HepG2 (cell line): ENCODE data around the gene PRM2. TPM values are rescaled to one million over a fixed set of nuclear protein-coding genes. Genes with fewer than 3 reads are reported as not detected.

Source experiments
- CBX1 ChIP-seq: IDR thresholded peaks from one replicate; pipeline ENCODE4 v1.6.1; 2016; ENCODE audit warnings: antibody characterized with exemption, low read depth
- GATAD2A ChIP-seq: IDR thresholded peaks from 2 replicates; pipeline ENCODE4 v1.6.1; 2016
- KDM3A ChIP-seq: IDR thresholded peaks from 2 replicates; pipeline ENCODE4 v1.6.1; 2018; ENCODE audit warnings: low read depth, missing compliant biosample characterization
- KMT2B ChIP-seq: IDR thresholded peaks from 2 replicates; pipeline ENCODE4 v1.6.1; 2016; ENCODE audit warnings: missing genetic modification reagents, missing compliant biosample characterization
- MXD4 ChIP-seq: IDR thresholded peaks from 2 replicates; pipeline ENCODE4 v1.6.1; 2016; ENCODE audit warnings: mild to moderate bottlenecking, missing biosample characterization, missing genetic modification reagents
- NBN ChIP-seq: fragments of 450-650 bp; conservative IDR thresholded peaks from 2 replicates; pipeline ENCODE4 v1.6.1; 2017
- SMAD1 ChIP-seq: sonication (generic); formaldehyde crosslinking; IDR thresholded peaks from 2 replicates; pipeline ENCODE4 v1.4.0; 2020; ENCODE audit warnings: missing genetic modification reagents, low read depth, mild to moderate bottlenecking, borderline replicate concordance
- TCF7 ChIP-seq: sonication (generic); IDR thresholded peaks from 2 replicates; pipeline ENCODE4 v1.6.1; 2016; ENCODE audit warnings: antibody characterized with exemption, low read depth
- ZBTB20 ChIP-seq: sonication (generic); formaldehyde crosslinking; IDR thresholded peaks from 2 replicates; pipeline ENCODE4 v1.8.1; 2023; ENCODE audit warnings: missing genetic modification reagents, low read depth, mild to moderate bottlenecking, borderline replicate concordance
- ZNF296 ChIP-seq: sonication (generic); formaldehyde crosslinking; conservative IDR thresholded peaks from 2 replicates; pipeline ENCODE4 v1.5.0; 2020; ENCODE audit warnings: mild to moderate bottlenecking, missing genetic modification reagents
- ZNF343 ChIP-seq: sonication (generic); formaldehyde crosslinking; IDR thresholded peaks from 2 replicates; pipeline ENCODE4 v1.4.0; 2020; ENCODE audit warnings: mild to moderate bottlenecking, missing genetic modification reagents
- ZNF572 ChIP-seq: sonication (generic); formaldehyde crosslinking; IDR thresholded peaks from 2 replicates; pipeline ENCODE4 v1.5.1; 2020; ENCODE audit warnings: mild to moderate bottlenecking, missing genetic modification reagents
- ZNF691 ChIP-seq: sonication (generic); formaldehyde crosslinking; IDR thresholded peaks from 2 replicates; pipeline ENCODE4 v1.4.0; 2020; ENCODE audit warnings: missing genetic modification reagents, low read depth, mild to moderate bottlenecking, borderline replicate concordance
- ZNF713 ChIP-seq: sonication (generic); formaldehyde crosslinking; IDR thresholded peaks from 2 replicates; pipeline ENCODE4 v1.4.0; 2020; ENCODE audit warnings: mild to moderate bottlenecking, missing genetic modification reagents
- ZNF776 ChIP-seq: sonication (generic); formaldehyde crosslinking; IDR thresholded peaks from 2 replicates; pipeline ENCODE4 v1.4.0; 2020; ENCODE audit warnings: mild to moderate bottlenecking, missing genetic modification reagents
- polyA plus RNA-seq, 8 experiments: library from polyadenylated mRNA; depleted of rRNA in 3 of 8; stranded (reverse) in 7 of 8; unstranded in 1 of 8; fragments of >200 nt; fragmentation: Illumina TruSeq in 4 of 8; extraction: Trizol in 4 of 8; gene quantifications; 2 replicates each; pipeline versions ENCODE4 v1.2.1 to v1.2.3, GENCODE V29; 2011 to 2016; ENCODE audit warnings: low read depth in 4 of 8, missing spikeins in 1 of 8, mixed read lengths in 1 of 8; ENCODE audit not compliant: insufficient read depth in 1 of 8
- total RNA-seq, 5 experiments: library from RNA; depleted of rRNA; stranded (reverse); fragments of >200 nt; fragmentation: Illumina TruSeq; extraction: Trizol; gene quantifications; 2 replicates each; pipeline ENCODE4 v1.2.3, GENCODE V29; 2016; ENCODE audit warnings: low read depth in 1 of 5
- TF ChIP-seq, protein P1 (sequence below): sonication (generic); formaldehyde crosslinking; IDR thresholded peaks from 2 replicates; pipeline ENCODE4 v1.5.1; 2020; ENCODE audit warnings: mild to moderate bottlenecking, missing genetic modification reagents, moderate library complexity
- TF ChIP-seq, protein P2 (sequence below): sonication (generic); formaldehyde crosslinking; IDR thresholded peaks from 2 replicates; pipeline ENCODE4 v1.4.0; 2020; ENCODE audit warnings: mild to moderate bottlenecking, missing genetic modification reagents
- TF ChIP-seq, protein P3 (sequence below): sonication (generic); formaldehyde crosslinking; IDR thresholded peaks from 2 replicates; pipeline ENCODE4 v1.5.1; 2020; ENCODE audit warnings: missing genetic modification reagents, mild to moderate bottlenecking, borderline replicate concordance

Gene PRM2
- total and polyA plus RNA-seq, 2 of the 13 experiments (the other 11 are each of a cell fraction or from before 2014, with no cell fraction given), result 0.54 TPM; not detected in 1

- TF ChIP-seq TCF7 (no peak), SMAD1 (CRISPR knock-in tag) (0 out of 2 replicates have a peak, but pooled peaks have one; percentile 57), ZNF343 (CRISPR knock-in tag) (0 out of 2 replicates have a peak, but pooled peaks have one; percentile 25), CBX1 (peak; percentile 45), ZNF776 (CRISPR knock-in tag) (0 out of 2 replicates have a peak, but pooled peaks have one; percentile 59), KDM3A (CRISPR knock-in tag) (0 out of 2 replicates have a peak, but pooled peaks have one; percentile 10), ZNF572 (CRISPR knock-in tag) (peak; percentile 97; the same call in 1 of the 2 replicates), ZNF713 (CRISPR knock-in tag) (0 out of 2 replicates have a peak, but pooled peaks have one; percentile 38), KMT2B (CRISPR knock-in tag) (peak; percentile 33; the same call in 1 of the 2 replicates), ZNF691 (CRISPR knock-in tag) (peak; percentile 64; the same call in 1 of the 2 replicates), MXD4 (0 out of 2 replicates have a peak, but pooled peaks have one; percentile 28), ZNF296 (peak; percentile 58; the same call in 1 of the 2 replicates), ZBTB20 (CRISPR knock-in tag) (peak; percentile 10; the same call in 1 of the 2 replicates), NBN (no peak), GATAD2A (peak; percentile 78)
- TF ChIP-seq, protein P1, sequence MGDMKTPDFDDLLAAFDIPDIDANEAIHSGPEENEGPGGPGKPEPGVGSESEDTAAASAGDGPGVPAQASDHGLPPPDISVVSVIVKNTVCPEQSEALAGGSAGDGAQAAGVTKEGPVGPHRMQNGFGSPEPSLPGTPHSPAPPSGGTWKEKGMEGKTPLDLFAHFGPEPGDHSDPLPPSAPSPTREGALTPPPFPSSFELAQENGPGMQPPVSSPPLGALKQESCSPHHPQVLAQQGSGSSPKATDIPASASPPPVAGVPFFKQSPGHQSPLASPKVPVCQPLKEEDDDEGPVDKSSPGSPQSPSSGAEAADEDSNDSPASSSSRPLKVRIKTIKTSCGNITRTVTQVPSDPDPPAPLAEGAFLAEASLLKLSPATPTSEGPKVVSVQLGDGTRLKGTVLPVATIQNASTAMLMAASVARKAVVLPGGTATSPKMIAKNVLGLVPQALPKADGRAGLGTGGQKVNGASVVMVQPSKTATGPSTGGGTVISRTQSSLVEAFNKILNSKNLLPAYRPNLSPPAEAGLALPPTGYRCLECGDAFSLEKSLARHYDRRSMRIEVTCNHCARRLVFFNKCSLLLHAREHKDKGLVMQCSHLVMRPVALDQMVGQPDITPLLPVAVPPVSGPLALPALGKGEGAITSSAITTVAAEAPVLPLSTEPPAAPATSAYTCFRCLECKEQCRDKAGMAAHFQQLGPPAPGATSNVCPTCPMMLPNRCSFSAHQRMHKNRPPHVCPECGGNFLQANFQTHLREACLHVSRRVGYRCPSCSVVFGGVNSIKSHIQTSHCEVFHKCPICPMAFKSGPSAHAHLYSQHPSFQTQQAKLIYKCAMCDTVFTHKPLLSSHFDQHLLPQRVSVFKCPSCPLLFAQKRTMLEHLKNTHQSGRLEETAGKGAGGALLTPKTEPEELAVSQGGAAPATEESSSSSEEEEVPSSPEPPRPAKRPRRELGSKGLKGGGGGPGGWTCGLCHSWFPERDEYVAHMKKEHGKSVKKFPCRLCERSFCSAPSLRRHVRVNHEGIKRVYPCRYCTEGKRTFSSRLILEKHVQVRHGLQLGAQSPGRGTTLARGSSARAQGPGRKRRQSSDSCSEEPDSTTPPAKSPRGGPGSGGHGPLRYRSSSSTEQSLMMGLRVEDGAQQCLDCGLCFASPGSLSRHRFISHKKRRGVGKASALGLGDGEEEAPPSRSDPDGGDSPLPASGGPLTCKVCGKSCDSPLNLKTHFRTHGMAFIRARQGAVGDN (CRISPR knock-in tag), result peak; percentile 95
- TF ChIP-seq, protein P2, sequence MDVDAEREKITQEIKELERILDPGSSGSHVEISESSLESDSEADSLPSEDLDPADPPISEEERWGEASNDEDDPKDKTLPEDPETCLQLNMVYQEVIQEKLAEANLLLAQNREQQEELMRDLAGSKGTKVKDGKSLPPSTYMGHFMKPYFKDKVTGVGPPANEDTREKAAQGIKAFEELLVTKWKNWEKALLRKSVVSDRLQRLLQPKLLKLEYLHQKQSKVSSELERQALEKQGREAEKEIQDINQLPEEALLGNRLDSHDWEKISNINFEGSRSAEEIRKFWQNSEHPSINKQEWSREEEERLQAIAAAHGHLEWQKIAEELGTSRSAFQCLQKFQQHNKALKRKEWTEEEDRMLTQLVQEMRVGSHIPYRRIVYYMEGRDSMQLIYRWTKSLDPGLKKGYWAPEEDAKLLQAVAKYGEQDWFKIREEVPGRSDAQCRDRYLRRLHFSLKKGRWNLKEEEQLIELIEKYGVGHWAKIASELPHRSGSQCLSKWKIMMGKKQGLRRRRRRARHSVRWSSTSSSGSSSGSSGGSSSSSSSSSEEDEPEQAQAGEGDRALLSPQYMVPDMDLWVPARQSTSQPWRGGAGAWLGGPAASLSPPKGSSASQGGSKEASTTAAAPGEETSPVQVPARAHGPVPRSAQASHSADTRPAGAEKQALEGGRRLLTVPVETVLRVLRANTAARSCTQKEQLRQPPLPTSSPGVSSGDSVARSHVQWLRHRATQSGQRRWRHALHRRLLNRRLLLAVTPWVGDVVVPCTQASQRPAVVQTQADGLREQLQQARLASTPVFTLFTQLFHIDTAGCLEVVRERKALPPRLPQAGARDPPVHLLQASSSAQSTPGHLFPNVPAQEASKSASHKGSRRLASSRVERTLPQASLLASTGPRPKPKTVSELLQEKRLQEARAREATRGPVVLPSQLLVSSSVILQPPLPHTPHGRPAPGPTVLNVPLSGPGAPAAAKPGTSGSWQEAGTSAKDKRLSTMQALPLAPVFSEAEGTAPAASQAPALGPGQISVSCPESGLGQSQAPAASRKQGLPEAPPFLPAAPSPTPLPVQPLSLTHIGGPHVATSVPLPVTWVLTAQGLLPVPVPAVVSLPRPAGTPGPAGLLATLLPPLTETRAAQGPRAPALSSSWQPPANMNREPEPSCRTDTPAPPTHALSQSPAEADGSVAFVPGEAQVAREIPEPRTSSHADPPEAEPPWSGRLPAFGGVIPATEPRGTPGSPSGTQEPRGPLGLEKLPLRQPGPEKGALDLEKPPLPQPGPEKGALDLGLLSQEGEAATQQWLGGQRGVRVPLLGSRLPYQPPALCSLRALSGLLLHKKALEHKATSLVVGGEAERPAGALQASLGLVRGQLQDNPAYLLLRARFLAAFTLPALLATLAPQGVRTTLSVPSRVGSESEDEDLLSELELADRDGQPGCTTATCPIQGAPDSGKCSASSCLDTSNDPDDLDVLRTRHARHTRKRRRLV, result peak; percentile 68; the same call in 1 of the 2 replicates
- TF ChIP-seq, protein P3, sequence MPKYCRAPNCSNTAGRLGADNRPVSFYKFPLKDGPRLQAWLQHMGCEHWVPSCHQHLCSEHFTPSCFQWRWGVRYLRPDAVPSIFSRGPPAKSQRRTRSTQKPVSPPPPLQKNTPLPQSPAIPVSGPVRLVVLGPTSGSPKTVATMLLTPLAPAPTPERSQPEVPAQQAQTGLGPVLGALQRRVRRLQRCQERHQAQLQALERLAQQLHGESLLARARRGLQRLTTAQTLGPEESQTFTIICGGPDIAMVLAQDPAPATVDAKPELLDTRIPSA (CRISPR knock-in tag), result no peak
Observed at GRCh38 chr16:11258553-11259492, 17.5 kb downstream of the PRM2 start (continued).
